Suprapubic skin (tissue), 4 donors: Measurements from ENCODE around the gene F3. TPM values are rescaled to one million over a fixed set of nuclear protein-coding genes. Genes with fewer than 3 reads are reported as not detected.
A peak's percentile ranks its signal among the peaks of the same experiment; 100 is the strongest.

Source experiments
- DNase-seq, 2 donors: peaks; one replicate each; pipeline ENCODE4 v3.0.0-alpha.2; 2019; ENCODE audit warnings: low spot score in 2 of 2
- H3K27ac ChIP-seq: fragments of 200-600 bp; sonication (generic); one replicate; pipeline ENCODE4 v1.5.1; 2019
- H3K27me3 ChIP-seq: fragments of 200-600 bp; sonication (generic); one replicate; pipeline ENCODE4 v1.5.1; 2019
- H3K36me3 ChIP-seq: fragments of 200-600 bp; sonication (generic); one replicate; pipeline ENCODE4 v1.5.1; 2019
- H3K4me1 ChIP-seq: fragments of 200-600 bp; sonication (generic); one replicate; pipeline ENCODE4 v1.5.1; 2019
- H3K4me3 ChIP-seq: fragments of 200-600 bp; sonication (generic); one replicate; pipeline ENCODE4 v1.5.1; 2019; ENCODE audit warnings: mild to moderate bottlenecking
- H3K9me3 ChIP-seq: fragments of 200-600 bp; sonication (generic); one replicate; pipeline ENCODE4 v1.5.1; 2019
- CTCF ChIP-seq, 2 donors: fragments of 200-600 bp in 1 of 2; fragments of 450-650 bp in 1 of 2; sonication (generic) in 1 of 2; IDR thresholded peaks; one replicate each; pipeline ENCODE4 v1.5.1; 2016 to 2019; ENCODE audit warnings: antibody characterized with exemption in 2 of 2, mild to moderate bottlenecking in 1 of 2, moderate library complexity in 1 of 2
- EP300 ChIP-seq: sonication (generic); formaldehyde crosslinking; IDR thresholded peaks from one replicate; pipeline ENCODE4 v1.6.1; 2017; ENCODE audit warnings: antibody characterized with exemption
- POLR2A ChIP-seq, 2 donors: fragments of 450-650 bp; IDR thresholded peaks; one replicate each; pipeline ENCODE4 v1.6.1; 2017; ENCODE audit warnings: antibody characterized with exemption in 2 of 2, mild to moderate bottlenecking in 2 of 2, moderate library complexity in 2 of 2
- POLR2AphosphoS5 ChIP-seq, 3 donors: sonication (generic); formaldehyde crosslinking; IDR thresholded peaks; one replicate each; pipeline ENCODE4 v1.6.1; 2017; ENCODE audit warnings: antibody characterized with exemption in 3 of 3
- WGBS: methylation state at CpG from one replicate; pipeline ENCODE4 v1.1.5; 2018; 5-methylcytosine and 5-hydroxymethylcytosine counted together
- total RNA-seq, 4 donors: library from RNA; depleted of rRNA; stranded (reverse); fragments of >200 nt; gene quantifications; one replicate each; pipeline ENCODE4 v1.1.0, GENCODE V29; 2016

F3 gene
- total RNA-seq, 4 donors from 2014 or later: 36.5 to 110 (median 84.0) TPM

GRCh38 chr1:94524531-94524930 is 17.0 kb downstream of the F3 start:
- Histone ChIP-seq H3K9me3 (no peaks in the 10 kb centered on the region), H3K4me3 (no peak overlapping the region), H3K27me3 (no peaks in the 10 kb centered on the region), H3K4me1 (peaks cover 12% of the 10 kb centered on the region), H3K27ac (no peak overlapping the region), H3K36me3 (peaks cover 3% of the 10 kb centered on the region)
- TF ChIP-seq POLR2A (IDR thresholded peaks at IDR 0.05) (no peak), CTCF (IDR thresholded peaks at IDR 0.05) (no peak), POLR2AphosphoS5 (IDR thresholded peaks at IDR 0.05) (no peak), EP300 (no peak)
- WGBS: 81% methylated on average over 6 of the region's 6 CpGs
- no peak for DNase-seq

GRCh38 chr1:94522304-94522703 is 19.3 kb downstream of the F3 start:
- peaks cover 1% of the 10 kb centered on the region for H3K4me1 ChIP-seq
- H3K27ac ChIP-seq: no peak overlapping the region
- no peaks in the 10 kb centered on the region for H3K27me3 ChIP-seq
- 16% methylated on average over 4 of the region's 4 CpGs for WGBS
- no peak for DNase-seq
- H3K36me3 ChIP-seq: peaks cover 3% of the 10 kb centered on the region
- no peak for TF ChIP-seq EP300
- TF ChIP-seq POLR2AphosphoS5 (IDR thresholded peaks at IDR 0.05): no peak
- no peak for TF ChIP-seq POLR2A (IDR thresholded peaks at IDR 0.05)
- TF ChIP-seq CTCF (IDR thresholded peaks at IDR 0.05): peak in 1 of 2 donors; percentile 22
- no peak overlapping the region for H3K4me3 ChIP-seq
- H3K9me3 ChIP-seq: no peaks in the 10 kb centered on the region

GRCh38 chr1:94519351-94519750 is 22.2 kb downstream of the F3 start:
- DNase-seq: no peak
- Histone ChIP-seq H3K36me3 (peaks cover 3% of the 10 kb centered on the region), H3K4me1 (no peaks in the 10 kb centered on the region), H3K4me3 (no peak overlapping the region), H3K9me3 (no peaks in the 10 kb centered on the region), H3K27ac (no peak overlapping the region), H3K27me3 (no peaks in the 10 kb centered on the region)
- WGBS: 66% methylated on average over 2 of the region's 2 CpGs
- TF ChIP-seq POLR2AphosphoS5 (IDR thresholded peaks at IDR 0.05) (no peak), POLR2A (IDR thresholded peaks at IDR 0.05) (no peak), CTCF (IDR thresholded peaks at IDR 0.05) (no peak), EP300 (no peak)

GRCh38 chr1:94515296-94515947 is 26.1 kb downstream of the F3 start:
- Histone ChIP-seq H3K4me3 (no peak overlapping the region), H3K9me3 (no peaks in the 10 kb centered on the region), H3K36me3 (peaks cover 3% of the 10 kb centered on the region), H3K27ac (no peak overlapping the region), H3K27me3 (no peaks in the 10 kb centered on the region), H3K4me1 (no peaks in the 10 kb centered on the region)
- WGBS: 79% methylated on average over 1 of the region's 1 CpG
- TF ChIP-seq POLR2AphosphoS5 (IDR thresholded peaks at IDR 0.05): no peak
- TF ChIP-seq EP300: no peak
- TF ChIP-seq CTCF (IDR thresholded peaks at IDR 0.05): no peak
- TF ChIP-seq POLR2A (IDR thresholded peaks at IDR 0.05): no peak
- DNase-seq: no peak

- 97% methylated on average over 2 of the region's 2 CpGs for WGBS
- no peaks in the 10 kb centered on the region for H3K4me1 ChIP-seq
- H3K9me3 ChIP-seq: no peaks in the 10 kb centered on the region
- no peaks in the 10 kb centered on the region for H3K27me3 ChIP-seq
- TF ChIP-seq POLR2AphosphoS5 (IDR thresholded peaks at IDR 0.05): no peak
- TF ChIP-seq CTCF (IDR thresholded peaks at IDR 0.05): peak in 1 of 2 donors; percentile 37
- no peak overlapping the region for H3K27ac ChIP-seq
- no peaks in the 10 kb centered on the region for H3K36me3 ChIP-seq
- DNase-seq: no peak
- no peak overlapping the region for H3K4me3 ChIP-seq
These were observed 27.3 kb downstream of the F3 start for GRCh38 chr1:94514095-94514727.
